ENCODE results near the gene ADGRL3.

- TF ChIP-seq CTCF (IDR thresholded peaks at IDR 0.05; ENCODE audit: insufficient read depth, low read depth, low read length) (no peak), EZH2 (IDR thresholded peaks at IDR 0.05; ENCODE audit: insufficient read depth, low read length) (no peak)
Measured at GRCh38 chr4:61866378-61867030, 666.4 kb downstream of the ADGRL3 start.
